GM03348 (cell line): ENCODE measurements around the gene ATRNL1.
"Not testable (repeated sequence)": the region's sequence is repeated elsewhere in the genome, so short reads cannot be mapped to it uniquely, and the experiment has no call there.

ENCODE experiments used
- DNase-seq: peaks from one replicate; pipeline ENCODE4 v3.0.0; 2012; ENCODE audit warnings: low spot score

Gene ATRNL1

GRCh38 chr10:115624448-115624847, 531.3 kb downstream of the ATRNL1 start:
- no peak for DNase-seq

- no peak for DNase-seq
Measured at GRCh38 chr10:115628616-115629015, 535.5 kb downstream of the ATRNL1 start.

- no peak for DNase-seq
Measured at GRCh38 chr10:115638246-115638645, 545.1 kb downstream of the ATRNL1 start.

GRCh38 chr10:115649217-115649616, 556.1 kb downstream of the ATRNL1 start:
- no peak for DNase-seq

- DNase-seq, result no peak
Measured at GRCh38 chr10:115653473-115653872, 560.3 kb downstream of the ATRNL1 start.

GRCh38 chr10:115654961-115655360, 561.8 kb downstream of the ATRNL1 start:
- peak; percentile 2 for DNase-seq

GRCh38 chr10:115657161-115657860, 564.1 kb downstream of the ATRNL1 start:
- DNase-seq, result no peak

- DNase-seq, result no peak
Measured at GRCh38 chr10:115659616-115660015, 566.5 kb downstream of the ATRNL1 start.

GRCh38 chr10:115660391-115660790, 567.2 kb downstream of the ATRNL1 start:
- no peak for DNase-seq

GRCh38 chr10:115662422-115662821, 569.3 kb downstream of the ATRNL1 start:
- DNase-seq, result no peak

GRCh38 chr10:115665549-115665948, 572.4 kb downstream of the ATRNL1 start:
- DNase-seq, result no peak

GRCh38 chr10:115674496-115674895, 581.3 kb downstream of the ATRNL1 start:
- DNase-seq, result no peak

- no peak for DNase-seq
Measured at GRCh38 chr10:115696747-115697146, 603.6 kb downstream of the ATRNL1 start.

- DNase-seq, result peak; percentile 3
Measured at GRCh38 chr10:115706026-115706425, 612.9 kb downstream of the ATRNL1 start.

GRCh38 chr10:115706488-115707076, 613.4 kb downstream of the ATRNL1 start:
- DNase-seq, result peak; percentile 36

GRCh38 chr10:115710136-115710535, 617.0 kb downstream of the ATRNL1 start:
- no peak for DNase-seq

GRCh38 chr10:115711306-115711705, 618.1 kb downstream of the ATRNL1 start:
- no peak for DNase-seq

- no peak for DNase-seq
Measured at GRCh38 chr10:115720121-115720520, 627.0 kb downstream of the ATRNL1 start.

- DNase-seq, result no peak
Measured at GRCh38 chr10:115727129-115727528, 634.0 kb downstream of the ATRNL1 start.

GRCh38 chr10:115744089-115744488, 650.9 kb downstream of the ATRNL1 start:
- no peak for DNase-seq

- no peak for DNase-seq
Measured at GRCh38 chr10:115745943-115746342, 652.8 kb downstream of the ATRNL1 start.

- DNase-seq, result no peak
Measured at GRCh38 chr10:115747811-115748210, 654.6 kb downstream of the ATRNL1 start.

- not testable (repeated sequence) for DNase-seq
Measured at GRCh38 chr10:115758488-115758887, 665.3 kb downstream of the ATRNL1 start.

GRCh38 chr10:115760131-115760530, 667.0 kb downstream of the ATRNL1 start:
- DNase-seq, result no peak
